GM12878 (cell line): ENCODE measurements around the gene TRIM67. TPM values are rescaled to one million over a fixed set of nuclear protein-coding genes. Genes with fewer than 3 reads are reported as not detected.

ENCODE experiments used
- ATAC-seq: fragments of 200-7000 bp; cut with Tn5 transposase; 3 replicates; pipeline ENCODE4 v1.9.1; 2020; ENCODE audit warnings: mild to moderate bottlenecking, moderate library complexity
- BruUV-seq: library from RNA; stranded (reverse); fragments of 400-500 nt; replicated peaks from 2 replicates; lab custom pipeline; 2021; lab: Mats Ljungman, UMichigan
- CTCF ChIA-PET: fragments of 300-600 bp; sonication (Branson Sonifier 250); formaldehyde crosslinking; extraction: SDS; loops from one replicate; lab custom pipeline; 2021; ENCODE audit warnings: inconsistent platforms; lab: Yijun Ruan, JAX
- POLR2A ChIA-PET: fragments of 350-600 bp; formaldehyde crosslinking; extraction: SDS; loops from one replicate; lab custom pipeline; 2021; ENCODE audit warnings: inconsistent platforms; lab: Charles Lee
- RAD21 ChIA-PET: fragments of 300-600 bp; sonication (Branson Sonifier 250); formaldehyde crosslinking; loops from one replicate; lab custom pipeline; 2023; ENCODE audit warnings: antibody characterized with exemption; ENCODE audit not compliant: unreplicated experiment; lab: Charles Lee
- SMC1A ChIA-PET: fragments of 300-600 bp; sonication (Branson Sonifier 250); formaldehyde crosslinking; loops from one replicate; lab custom pipeline; 2023; ENCODE audit not compliant: unreplicated experiment, uncharacterized antibody; lab: Charles Lee
- DNase-seq: peaks from one replicate; pipeline ENCODE4 v3.0.0-alpha.2; 2011; ENCODE audit warnings: low read depth, low spot score
- FAIRE-seq: peaks from 3 replicates; lab custom pipeline; 2011; peaks lifted over from hg19 to GRCh38; lab: Jason Lieb, UNC
- H2AFZ ChIP-seq: 2 replicates; pipeline ENCODE4 v1.6.0; 2011; ENCODE audit warnings: low read depth, low read length, control low read depth; ENCODE audit not compliant: control insufficient read depth
- H3K27ac ChIP-seq: 2 replicates; pipeline ENCODE4 v1.5.1; 2011; ENCODE audit warnings: control low read depth; ENCODE audit not compliant: control insufficient read depth, insufficient read depth
- H3K27me3 ChIP-seq, 2 experiments: replicated peaks in 1 of 2; 2 replicates each; pipeline versions ENCODE4 v1.6.0 to v1.6.1; 2011; ENCODE audit warnings: low read length in 1 of 2; ENCODE audit not compliant: control insufficient read depth in 2 of 2, insufficient read depth in 2 of 2
- H3K36me3 ChIP-seq, 2 experiments: 2 replicates each; pipeline ENCODE4 v1.5.1; 2011; ENCODE audit warnings: low read length in 1 of 2; ENCODE audit not compliant: control insufficient read depth in 2 of 2, insufficient read depth in 2 of 2
- H3K4me1 ChIP-seq: 2 replicates; pipeline ENCODE4 v1.6.1; 2011; ENCODE audit warnings: mild to moderate bottlenecking, low read length, moderate library complexity, mixed read lengths; ENCODE audit not compliant: control insufficient read depth, insufficient read depth
- H3K4me2 ChIP-seq: 2 replicates; pipeline ENCODE4 v1.6.0; 2011; ENCODE audit warnings: control low read depth; ENCODE audit not compliant: control insufficient read depth, insufficient read depth
- H3K4me3 ChIP-seq: fragments of 200-600 bp; sonication (generic); 2 replicates; pipeline ENCODE4 v1.5.1; 2016
- H3K79me2 ChIP-seq: 2 replicates; pipeline ENCODE4 v1.6.0; 2011; ENCODE audit warnings: low read length; ENCODE audit not compliant: control insufficient read depth, insufficient read depth
- H3K9ac ChIP-seq: 2 replicates; pipeline ENCODE4 v1.8.0; 2011; ENCODE audit warnings: low read length, control low read depth, mixed read lengths; ENCODE audit not compliant: control insufficient read depth, insufficient read depth
- H3K9me3 ChIP-seq: replicated peaks from 3 replicates; pipeline ENCODE4 v1.5.1; 2011; ENCODE audit warnings: mild to moderate bottlenecking, low read length; ENCODE audit not compliant: control insufficient read depth, insufficient read depth
- H4K20me1 ChIP-seq: 2 replicates; pipeline ENCODE4 v1.6.0; 2011; ENCODE audit not compliant: control insufficient read depth, insufficient read depth
- CBX5 ChIP-seq: sonication (generic); IDR thresholded peaks from 2 replicates; pipeline ENCODE4 v1.6.1; 2016; ENCODE audit warnings: low read depth, moderate library complexity, mild to moderate bottlenecking, inconsistent platforms
- CREB1 ChIP-seq: IDR thresholded peaks from 2 replicates; pipeline ENCODE4 v1.6.1; 2012; ENCODE audit warnings: low read depth, mild to moderate bottlenecking, inconsistent platforms
- IRF5 ChIP-seq: fragments of 450-650 bp; IDR thresholded peaks from 2 replicates; pipeline ENCODE4 v1.6.1; 2017; ENCODE audit warnings: borderline replicate concordance
- NR2F1 ChIP-seq: fragments of 450-650 bp; conservative IDR thresholded peaks from 2 replicates; pipeline ENCODE4 v1.6.1; 2017; ENCODE audit warnings: mild to moderate bottlenecking
- RAD51 ChIP-seq: fragments of 450-650 bp; IDR thresholded peaks from 2 replicates; pipeline ENCODE4 v1.6.1; 2016; ENCODE audit warnings: moderate library complexity, mild to moderate bottlenecking, inconsistent platforms
- RFX5 ChIP-seq: IDR thresholded peaks from 2 replicates; pipeline ENCODE4 v1.6.1; 2011; ENCODE audit warnings: low read depth, low read length, improper control_type of control experiment
- ZSCAN29 ChIP-seq: fragments of 450-650 bp; IDR thresholded peaks from 2 replicates; pipeline ENCODE4 v1.6.1; 2017; ENCODE audit warnings: mild to moderate bottlenecking, moderate library complexity
- WGBS: methylation state at CpG from one replicate; pipeline ENCODE4 v1.1.6; 2016; ENCODE audit warnings: low lambda C conversion rate; ENCODE audit not compliant: insufficient replicate concordance, insufficient coverage; ENCODE audit errors: missing lambda C conversion rate; 5-methylcytosine and 5-hydroxymethylcytosine counted together
- in situ Hi-C: fragments of 300-500 bp; cut with MboI; formaldehyde crosslinking; loops from 9 replicates; pipeline ENCODE4 v1.14.3; 2018; ENCODE audit warnings: mixed read lengths
- intact Hi-C: fragments of 100-400 bp; cut with micrococcal nuclease; formaldehyde crosslinking; loops from one replicate; pipeline ENCODE4 v1.14.2; 2022; ENCODE audit not compliant: unreplicated experiment
- polyA plus RNA-seq, 11 experiments: library from polyadenylated mRNA; depleted of rRNA in 4 of 11; unstranded in 6 of 11; stranded (reverse) in 5 of 11; fragments of >200 nt; fragmentation: Nextera tagmentation in 4 of 11; fragmentation: Illumina TruSeq in 1 of 11; extraction: Ambion mirVana in 4 of 11; extraction: Trizol in 1 of 11; gene quantifications; 1 replicate in 1 of 11; 2 replicates in 10 of 11; pipeline versions ENCODE4 v1.2.1 to v1.2.3, GENCODE V29; 2011 to 2016; ENCODE audit warnings: inconsistent platforms in 2 of 11, missing spikeins in 2 of 11, low read depth in 1 of 11
- total RNA-seq, 4 experiments: library from RNA; depleted of rRNA in 3 of 4; stranded (reverse); fragments of >200 nt in 3 of 4; fragmentation: Illumina TruSeq in 1 of 4; extraction: Trizol in 1 of 4; gene quantifications; 2 replicates each; pipeline versions ENCODE4 v1.2.1 to v1.2.3, GENCODE V29; 2013 to 2021

Gene TRIM67
- total and polyA plus RNA-seq, 10 of the 15 experiments (the other 5 are each of a cell fraction or from before 2014, with no cell fraction given): under 0.01 to 0.01 TPM; not detected in 8

GRCh38 chr1:231213831-231214573, 52.1 kb downstream of the TRIM67 start:
- ChIA-PET RAD21 (interaction anchor here (0.6 to 2.0 kb wide), 3 partner anchors 26 to 415 kb away, joined by 3 to 5 read pairs (median 3); no protein-coding TSS in a partner anchor), SMC1A (interaction anchor here (0.6 to 1.9 kb wide), 3 partner anchors 26 to 247 kb away, joined by 3 to 6 read pairs (median 4); no protein-coding TSS in a partner anchor)
- in situ Hi-C loops: loop anchor here (5.0 to 10.0 kb wide), 2 partner anchors 292 to 579 kb away; no protein-coding TSS in a partner anchor

More at GRCh38 chr1:231213831-231214573, 52.1 kb downstream of the TRIM67 start:
- Histone ChIP-seq H3K79me2 (no peaks in the 10 kb centered on the region), H2AFZ (no peak overlapping the region), H3K9me3 (no peaks in the 10 kb centered on the region), H3K4me3 (no peak overlapping the region), H3K27me3 (no peaks in the 10 kb centered on the region; a peak in 1 of 4 replicates), H4K20me1 (no peaks in the 10 kb centered on the region), H3K9ac (no peak overlapping the region), H3K4me2 (no peak overlapping the region), H3K27ac (no peak overlapping the region), H3K4me1 (peaks cover 12% of the 10 kb centered on the region), H3K36me3 (no peaks in the 10 kb centered on the region)
- intact Hi-C loops: loop anchor here (5.0 kb wide), 1 partner anchor 237 kb away; the partner anchor contains the start of genes ARV1 and TTC13
- ATAC-seq: no peak
- DNase-seq: no peak
- no TSS peak for BruUV-seq
- ChIA-PET CTCF (interaction anchor here (1.5 to 3.0 kb wide), 4 partner anchors 26 to 296 kb away, joined by 3 to 13 read pairs (median 8); no protein-coding TSS in a partner anchor), POLR2A (no interaction called here)
- 88% methylated on average over 22 of the region's 22 CpGs for WGBS
- TF ChIP-seq ZSCAN29 (no peak), NR2F1 (no peak), RAD51 (no peak), RFX5 (no peak), IRF5 (no peak), CBX5 (no peak), CREB1 (no peak)
- FAIRE-seq: no peak
